WTC11 (cell line): Measurements from ENCODE around the gene FARP2. TPM values are rescaled to one million over a fixed set of nuclear protein-coding genes. Genes with fewer than 3 reads are reported as not detected.
"Not testable (repeated sequence)": the region's sequence is repeated elsewhere in the genome, so short reads cannot be mapped to it uniquely, and the experiment has no call there.

Experiments used
- ATAC-seq: fragments of 200-7000 bp; cut with Tn5 transposase; 2 replicates; pipeline ENCODE4 v1.10.0; 2021; ENCODE audit warnings: mild to moderate bottlenecking, moderate library complexity
- CTCF ChIA-PET: fragments of 300-600 bp; sonication (Branson Sonifier 250); formaldehyde crosslinking; loops from one replicate; lab custom pipeline; 2021; ENCODE audit warnings: antibody characterized with exemption; lab: Charles Lee
- POLR2A ChIA-PET: fragments of 350-600 bp; sonication (Branson Sonifier 250); formaldehyde crosslinking; loops from one replicate; lab custom pipeline; 2021; ENCODE audit warnings: antibody characterized with exemption; lab: Charles Lee
- DNase-seq: peaks from one replicate; pipeline ENCODE4 v3.0.0; 2021; ENCODE audit warnings: low spot score
- H3K27ac Mint-ChIP-seq: 2 replicates; pipeline ENCODE4 v1.8.0; 2021; ENCODE audit warnings: mixed read lengths
- H3K27me3 Mint-ChIP-seq: 2 replicates; pipeline ENCODE4 v1.8.0; 2021; ENCODE audit warnings: low read depth, mild to moderate bottlenecking, moderate library complexity, mixed read lengths
- H3K36me3 Mint-ChIP-seq: 2 replicates; pipeline ENCODE4 v1.8.0; 2021; ENCODE audit warnings: mixed read lengths
- H3K4me1 Mint-ChIP-seq: 2 replicates; pipeline ENCODE4 v1.8.0; 2022; ENCODE audit warnings: mixed read lengths
- H3K4me3 Mint-ChIP-seq: 2 replicates; pipeline ENCODE4 v1.8.0; 2021; ENCODE audit warnings: mild to moderate bottlenecking, moderate library complexity, mixed read lengths
- H3K9me3 Mint-ChIP-seq: 2 replicates; pipeline ENCODE4 v1.8.0; 2021; ENCODE audit warnings: mixed read lengths
- AFF4 ChIP-seq: sonication (generic); formaldehyde crosslinking; IDR thresholded peaks from 2 replicates; pipeline ENCODE4 v1.8.1; 2023; ENCODE audit warnings: mild to moderate bottlenecking, missing genetic modification reagents, borderline replicate concordance
- CREB1 ChIP-seq: sonication (generic); formaldehyde crosslinking; IDR thresholded peaks from 2 replicates; pipeline ENCODE4 v1.8.0; 2023; ENCODE audit warnings: mild to moderate bottlenecking, missing genetic modification reagents
- CREM ChIP-seq: sonication (generic); formaldehyde crosslinking; IDR thresholded peaks from 2 replicates; pipeline ENCODE4 v1.8.1; 2022; ENCODE audit warnings: mild to moderate bottlenecking, missing genetic modification reagents, moderate library complexity
- EMX1 ChIP-seq: fragments of 250-450 bp; sonication (Bioruptor Pico); IDR thresholded peaks from 2 replicates; pipeline ENCODE4 v1.8.0; 2021; ENCODE audit warnings: mild to moderate bottlenecking
- FOXJ3 ChIP-seq: sonication (generic); formaldehyde crosslinking; IDR thresholded peaks from 2 replicates; pipeline ENCODE4 v1.9.0; 2021; ENCODE audit warnings: missing genetic modification reagents, mild to moderate bottlenecking, borderline replicate concordance
- MXD4 ChIP-seq: fragments of 250-450 bp; sonication (Bioruptor Pico); IDR thresholded peaks from 2 replicates; pipeline ENCODE4 v1.8.0; 2021; ENCODE audit warnings: mild to moderate bottlenecking, moderate library complexity, borderline replicate concordance
- PRRX2 ChIP-seq: fragments of 250-450 bp; sonication (Bioruptor Pico); IDR thresholded peaks from 2 replicates; pipeline ENCODE4 v1.8.0; 2021; ENCODE audit warnings: mild to moderate bottlenecking
- RELA ChIP-seq: sonication (generic); formaldehyde crosslinking; IDR thresholded peaks from 2 replicates; pipeline ENCODE4 v1.8.1; 2022; ENCODE audit warnings: missing genetic modification reagents, mild to moderate bottlenecking, borderline replicate concordance
- SOX15 ChIP-seq: fragments of 250-450 bp; sonication (Bioruptor Pico); IDR thresholded peaks from 2 replicates; pipeline ENCODE4 v1.9.0; 2021; ENCODE audit warnings: mild to moderate bottlenecking
- ZNF138 ChIP-seq: sonication (generic); formaldehyde crosslinking; conservative IDR thresholded peaks from 2 replicates; pipeline ENCODE4 v1.8.1; 2022; ENCODE audit warnings: mild to moderate bottlenecking, moderate library complexity, missing genetic modification reagents
- ZNF219 ChIP-seq: sonication (generic); formaldehyde crosslinking; IDR thresholded peaks from 2 replicates; pipeline ENCODE4 v1.8.0; 2023; ENCODE audit warnings: missing genetic modification reagents, mild to moderate bottlenecking, borderline replicate concordance
- ZNF671 ChIP-seq: fragments of 250-450 bp; sonication (Bioruptor Pico); IDR thresholded peaks from 2 replicates; pipeline ENCODE4 v1.8.0; 2021; ENCODE audit warnings: mild to moderate bottlenecking
- total RNA-seq: library from RNA; stranded (reverse); gene quantifications from 3 replicates; pipeline ENCODE4 v1.2.3, GENCODE V29; 2021
- TF ChIP-seq, protein P1 (sequence below): sonication (generic); formaldehyde crosslinking; IDR thresholded peaks from 2 replicates; pipeline ENCODE4 v1.8.1; 2022; ENCODE audit warnings: low read depth, missing genetic modification reagents, borderline replicate concordance
- TF ChIP-seq, protein P2 (sequence below): sonication (generic); formaldehyde crosslinking; IDR thresholded peaks from 2 replicates; pipeline ENCODE4 v1.8.1; 2023; ENCODE audit warnings: mild to moderate bottlenecking, missing genetic modification reagents, moderate library complexity
- TF ChIP-seq, protein P3 (sequence below): fragments of 200-600 bp; IDR thresholded peaks from 2 replicates; pipeline ENCODE4 v1.8.0; 2022; ENCODE audit warnings: antibody characterized with exemption

FARP2 gene
- total RNA-seq, 1 experiment from 2014 or later, result 37.8 TPM

- TF ChIP-seq, protein P1, sequence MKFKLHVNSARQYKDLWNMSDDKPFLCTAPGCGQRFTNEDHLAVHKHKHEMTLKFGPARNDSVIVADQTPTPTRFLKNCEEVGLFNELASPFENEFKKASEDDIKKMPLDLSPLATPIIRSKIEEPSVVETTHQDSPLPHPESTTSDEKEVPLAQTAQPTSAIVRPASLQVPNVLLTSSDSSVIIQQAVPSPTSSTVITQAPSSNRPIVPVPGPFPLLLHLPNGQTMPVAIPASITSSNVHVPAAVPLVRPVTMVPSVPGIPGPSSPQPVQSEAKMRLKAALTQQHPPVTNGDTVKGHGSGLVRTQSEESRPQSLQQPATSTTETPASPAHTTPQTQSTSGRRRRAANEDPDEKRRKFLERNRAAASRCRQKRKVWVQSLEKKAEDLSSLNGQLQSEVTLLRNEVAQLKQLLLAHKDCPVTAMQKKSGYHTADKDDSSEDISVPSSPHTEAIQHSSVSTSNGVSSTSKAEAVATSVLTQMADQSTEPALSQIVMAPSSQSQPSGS (CRISPR knock-in tag), result no peak
- no peak for TF ChIP-seq EMX1 (CRISPR knock-in tag)
Measured at GRCh38 chr2:241505086-241505780, 149.1 kb downstream of the FARP2 start (continued).

DNA sequence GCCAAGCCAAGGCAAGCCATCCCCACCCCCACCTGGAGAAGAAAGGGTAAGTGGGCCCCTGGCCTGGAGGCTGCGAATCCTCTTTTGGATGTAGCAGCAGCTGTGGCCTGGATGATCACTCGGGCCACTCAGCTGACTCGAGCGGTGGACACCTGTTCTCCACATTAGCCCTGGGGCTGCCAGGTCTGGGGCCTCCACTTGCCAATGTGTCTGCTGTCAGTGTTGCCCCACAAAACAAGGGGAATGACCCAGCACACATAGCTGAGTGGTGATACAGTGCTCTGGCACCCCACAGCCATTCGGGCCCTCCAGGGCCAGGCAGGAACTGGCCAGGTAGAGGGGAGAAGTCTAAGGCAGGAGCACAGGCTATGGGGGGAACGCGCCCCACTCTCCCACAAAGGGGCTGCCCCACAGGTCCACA is 149.7 kb downstream of the FARP2 start:
- POLR2A ChIA-PET, result no interaction called here
- peaks cover 17% of the 10 kb centered on the region for H3K4me1 Mint-ChIP-seq
- H3K27ac Mint-ChIP-seq, result no peak overlapping the region
- H3K27me3 Mint-ChIP-seq, result peaks cover 12% of the 10 kb centered on the region
- H3K9me3 Mint-ChIP-seq, result no peaks in the 10 kb centered on the region
- DNase-seq (no peak), ATAC-seq (no peak)
- H3K36me3 Mint-ChIP-seq, result 0 out of 2 replicates have a peak, but pooled peaks cover 2% of the 10 kb centered on the region
- no peak for TF ChIP-seq CREM (CRISPR knock-in tag)
- TF ChIP-seq, protein P2, sequence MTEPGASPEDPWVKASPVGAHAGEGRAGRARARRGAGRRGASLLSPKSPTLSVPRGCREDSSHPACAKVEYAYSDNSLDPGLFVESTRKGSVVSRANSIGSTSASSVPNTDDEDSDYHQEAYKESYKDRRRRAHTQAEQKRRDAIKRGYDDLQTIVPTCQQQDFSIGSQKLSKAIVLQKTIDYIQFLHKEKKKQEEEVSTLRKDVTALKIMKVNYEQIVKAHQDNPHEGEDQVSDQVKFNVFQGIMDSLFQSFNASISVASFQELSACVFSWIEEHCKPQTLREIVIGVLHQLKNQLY, result no peak
- TF ChIP-seq, protein P1 (CRISPR knock-in tag), result no peak
- TF ChIP-seq RELA, result no peak
- no peak for TF ChIP-seq MXD4 (CRISPR knock-in tag)
- TF ChIP-seq CREB1 (CRISPR knock-in tag), result no peak
- no peak for TF ChIP-seq ZNF138
- TF ChIP-seq FOXJ3 (CRISPR knock-in tag), result no peak
- no peak for TF ChIP-seq ZNF219
- TF ChIP-seq ZNF671 (CRISPR knock-in tag), result no peak
- TF ChIP-seq SOX15 (CRISPR knock-in tag), result no peak
- no peak for TF ChIP-seq AFF4 (CRISPR knock-in tag)
- TF ChIP-seq, protein P3, sequence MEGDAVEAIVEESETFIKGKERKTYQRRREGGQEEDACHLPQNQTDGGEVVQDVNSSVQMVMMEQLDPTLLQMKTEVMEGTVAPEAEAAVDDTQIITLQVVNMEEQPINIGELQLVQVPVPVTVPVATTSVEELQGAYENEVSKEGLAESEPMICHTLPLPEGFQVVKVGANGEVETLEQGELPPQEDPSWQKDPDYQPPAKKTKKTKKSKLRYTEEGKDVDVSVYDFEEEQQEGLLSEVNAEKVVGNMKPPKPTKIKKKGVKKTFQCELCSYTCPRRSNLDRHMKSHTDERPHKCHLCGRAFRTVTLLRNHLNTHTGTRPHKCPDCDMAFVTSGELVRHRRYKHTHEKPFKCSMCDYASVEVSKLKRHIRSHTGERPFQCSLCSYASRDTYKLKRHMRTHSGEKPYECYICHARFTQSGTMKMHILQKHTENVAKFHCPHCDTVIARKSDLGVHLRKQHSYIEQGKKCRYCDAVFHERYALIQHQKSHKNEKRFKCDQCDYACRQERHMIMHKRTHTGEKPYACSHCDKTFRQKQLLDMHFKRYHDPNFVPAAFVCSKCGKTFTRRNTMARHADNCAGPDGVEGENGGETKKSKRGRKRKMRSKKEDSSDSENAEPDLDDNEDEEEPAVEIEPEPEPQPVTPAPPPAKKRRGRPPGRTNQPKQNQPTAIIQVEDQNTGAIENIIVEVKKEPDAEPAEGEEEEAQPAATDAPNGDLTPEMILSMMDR, result no peak
- no peak for TF ChIP-seq PRRX2 (CRISPR knock-in tag)
- H3K4me3 Mint-ChIP-seq, result no peak overlapping the region
- CTCF ChIA-PET, result interaction anchor here (1.1 kb wide), 1 partner anchor 105 kb away, joined by 3 read pairs; no protein-coding TSS in a partner anchor

DNA sequence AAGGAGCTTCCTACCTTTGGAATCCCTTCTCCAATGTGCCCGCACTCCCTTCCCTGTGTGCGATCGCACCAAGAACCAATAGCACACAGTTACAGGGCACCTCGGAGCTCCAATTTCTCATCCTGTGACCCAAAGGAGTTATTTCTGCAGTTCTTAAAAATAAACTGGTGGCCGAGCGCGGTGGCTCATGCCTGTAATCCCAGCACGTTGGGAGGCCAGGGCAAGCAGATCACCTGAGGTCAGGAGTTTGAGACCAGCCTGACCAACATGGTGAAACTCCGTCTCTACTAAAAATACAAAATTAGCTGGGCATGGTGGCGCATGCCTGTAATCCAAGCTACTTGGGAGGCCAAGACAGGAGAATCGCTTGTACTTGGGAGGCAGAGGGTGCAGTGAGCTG is 150.2 kb downstream of the FARP2 start:
- H3K9me3 Mint-ChIP-seq, POLR2A ChIA-PET, DNase-seq, ATAC-seq, H3K36me3 Mint-ChIP-seq, H3K27ac Mint-ChIP-seq: not testable (repeated sequence)
- Mint-ChIP-seq H3K4me1 (peaks cover 17% of the 10 kb centered on the region), H3K27me3 (peaks cover 15% of the 10 kb centered on the region), H3K4me3 (peak overlapping the region; percentile 78)
- CTCF ChIA-PET, result interaction anchor here (1.1 to 1.6 kb wide), 2 partner anchors 16 to 105 kb away, joined by 3 to 4 read pairs; no protein-coding TSS in a partner anchor
